Hypothalamus (tissue), 51 donors: Measurements from ENCODE around the gene HEYL.
A peak's percentile ranks its signal among the peaks of the same experiment; 100 is the strongest.

Experiments used
- DNase-seq, 51 donors: peaks; one replicate each; lab custom pipeline; 2025; lab: John Stamatoyannopoulos, UW

The HEYL gene

GRCh38 chr1:39668111-39668510, 28.7 kb upstream of the HEYL start:
- peak in 22 of 51 donors; percentile 2 to 62 (median 45) for DNase-seq

- DNase-seq, result no peak
These were observed 27.3 kb upstream of the HEYL start for GRCh38 chr1:39666772-39667171.

DNA sequence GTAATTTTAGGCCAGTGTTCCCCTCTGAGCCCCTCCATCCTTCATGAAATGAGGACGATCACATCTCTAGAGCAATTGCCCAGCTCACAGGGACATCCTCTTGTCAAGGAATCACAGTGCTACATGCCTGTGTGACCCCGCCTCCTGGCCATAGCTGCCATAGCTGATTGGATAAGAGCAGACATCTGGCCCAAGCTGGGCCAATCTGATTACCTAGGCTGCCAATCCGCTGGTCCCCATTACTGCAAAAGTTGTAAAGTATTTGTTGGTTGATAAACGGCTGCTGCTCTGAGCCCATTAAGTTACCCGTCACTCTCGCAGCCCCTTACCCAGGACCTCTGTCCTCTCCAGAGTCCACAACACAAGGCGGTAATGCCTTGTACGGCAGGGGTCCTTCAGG, 24.1 kb upstream of the HEYL start:
- no peak for DNase-seq

GRCh38 chr1:39662861-39663260, 23.4 kb upstream of the HEYL start:
- DNase-seq, result no peak

DNA sequence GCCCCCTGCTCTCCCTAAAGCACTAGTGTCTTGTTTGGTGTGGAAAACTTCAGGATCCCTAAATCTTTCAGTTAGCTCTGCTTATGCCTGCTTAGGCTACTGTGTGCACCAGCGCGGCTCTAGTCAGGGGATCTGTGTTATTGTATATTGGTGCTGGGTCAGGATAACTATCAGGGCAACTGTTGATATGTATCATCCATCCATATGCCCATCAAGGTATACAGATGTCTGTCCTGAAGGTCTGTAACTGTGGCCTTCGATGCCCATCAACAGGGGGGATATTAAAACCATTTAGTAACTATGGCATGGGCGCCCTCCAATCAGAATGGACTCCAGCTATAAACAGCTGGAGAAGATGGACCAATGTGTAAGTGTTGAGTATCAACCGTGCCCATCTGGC, 20.1 kb upstream of the HEYL start:
- no peak for DNase-seq

- no peak for DNase-seq
These were observed 19.7 kb upstream of the HEYL start for GRCh38 chr1:39659110-39659509.

DNA sequence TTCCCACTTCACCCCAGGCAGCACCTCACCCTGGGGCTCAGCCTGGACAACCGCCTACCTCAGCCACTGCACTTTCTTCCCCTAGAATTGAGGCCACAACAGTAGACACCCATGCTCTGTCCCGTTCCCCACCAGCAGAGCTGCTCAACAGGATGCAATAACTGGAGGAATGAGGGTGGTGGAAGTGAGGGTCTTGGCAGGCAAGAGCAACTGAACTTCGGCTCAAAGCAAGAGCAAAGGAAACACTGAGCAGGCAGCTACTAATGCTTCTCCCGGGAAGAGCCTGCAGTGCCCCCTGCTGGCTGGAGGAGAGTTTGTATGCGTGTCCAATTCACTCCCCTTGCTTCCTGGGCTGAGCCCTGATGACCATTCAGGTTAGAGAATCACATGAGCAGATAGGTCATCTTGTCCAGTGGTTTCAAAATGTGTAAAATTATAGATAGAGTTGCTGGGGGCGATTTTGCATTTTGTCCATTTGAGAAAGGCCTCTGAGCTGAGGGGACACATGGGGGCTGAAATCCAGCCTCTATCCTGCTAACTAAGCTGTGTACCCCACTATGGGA, 18.6 kb upstream of the HEYL start:
- peak in 28 of 51 donors; percentile 8 to 65 (median 31) for DNase-seq

- DNase-seq, result peak in 1 of 51 donors; percentile 66
These were observed 18.0 kb upstream of the HEYL start for GRCh38 chr1:39657402-39657801.

DNA sequence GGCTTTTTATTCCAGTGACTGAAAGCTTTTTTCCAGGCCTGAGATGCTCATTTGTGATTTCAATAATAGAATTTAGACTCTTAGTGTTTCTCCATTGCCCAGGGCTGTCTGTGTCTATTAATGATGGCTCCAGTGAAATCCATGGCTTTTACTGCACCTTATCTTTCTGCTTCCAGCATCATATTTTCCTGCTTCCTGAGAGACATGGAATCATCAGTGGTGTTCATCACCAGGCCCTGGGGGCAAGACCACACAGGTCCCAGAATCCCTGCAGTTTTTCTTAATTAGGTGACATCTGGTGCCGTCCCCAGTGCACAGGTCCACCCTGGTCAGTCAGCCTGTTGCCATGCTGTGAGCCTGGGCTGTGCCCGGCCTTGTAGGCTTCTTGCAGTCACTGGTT, 16.9 kb upstream of the HEYL start:
- no peak for DNase-seq

DNA sequence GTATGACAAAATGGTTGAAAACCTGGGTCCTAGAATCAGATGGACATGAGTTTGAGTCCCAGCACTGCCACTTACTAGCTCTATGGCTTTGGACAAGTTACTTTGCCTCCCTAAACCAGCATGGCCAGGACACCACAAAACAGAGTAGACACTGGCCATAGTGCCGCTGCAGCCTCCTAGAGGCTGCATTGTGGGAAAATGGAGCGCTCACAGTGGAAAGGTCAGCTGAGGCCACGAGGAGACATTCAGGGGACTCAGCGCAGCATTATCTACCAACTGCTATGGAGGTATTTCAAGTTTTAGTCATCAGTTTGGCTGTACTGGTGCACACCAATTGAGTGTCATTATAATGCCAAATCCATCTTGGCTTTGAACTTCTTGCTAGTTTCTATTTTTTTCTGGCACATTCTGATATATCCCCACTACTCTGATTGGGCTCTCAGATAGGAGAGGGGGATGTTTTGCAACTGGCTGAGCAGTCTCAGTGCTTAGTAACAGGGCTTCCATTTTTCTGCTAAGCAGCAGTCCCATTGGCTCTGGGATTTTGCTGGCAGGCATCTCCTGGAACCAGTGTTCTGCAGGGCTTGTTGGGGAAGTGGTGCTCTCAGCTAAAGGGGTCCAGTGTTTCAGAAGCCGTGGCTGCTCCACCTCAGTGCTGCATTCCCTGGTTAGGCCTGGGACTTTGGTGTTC, 16.3 kb upstream of the HEYL start:
- peak in 5 of 51 donors; percentile 10 to 19 (median 11) for DNase-seq

DNA sequence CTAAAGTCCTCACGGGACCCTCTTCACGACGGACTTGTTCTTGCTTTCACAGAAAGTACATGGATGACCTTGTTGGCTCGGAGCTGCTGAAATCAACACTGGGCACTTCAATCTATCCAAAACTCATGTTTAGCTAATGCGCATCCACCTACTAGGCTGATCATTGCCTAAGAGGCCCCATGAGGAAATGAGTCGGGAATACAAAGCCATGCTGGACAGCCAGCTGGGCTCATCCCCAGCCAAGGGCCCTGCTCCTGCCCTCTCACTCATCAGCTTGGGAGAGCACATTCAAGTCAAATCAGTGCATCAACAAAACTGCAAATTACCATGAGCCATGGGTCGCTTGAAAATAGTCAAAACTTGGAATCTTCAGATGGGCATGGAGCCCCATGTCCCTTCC, 14.8 kb upstream of the HEYL start:
- DNase-seq, result no peak

- DNase-seq, result peak in 48 of 51 donors; percentile 9 to 85 (median 62)
These were observed 14.1 kb upstream of the HEYL start for GRCh38 chr1:39653546-39654031.

DNA sequence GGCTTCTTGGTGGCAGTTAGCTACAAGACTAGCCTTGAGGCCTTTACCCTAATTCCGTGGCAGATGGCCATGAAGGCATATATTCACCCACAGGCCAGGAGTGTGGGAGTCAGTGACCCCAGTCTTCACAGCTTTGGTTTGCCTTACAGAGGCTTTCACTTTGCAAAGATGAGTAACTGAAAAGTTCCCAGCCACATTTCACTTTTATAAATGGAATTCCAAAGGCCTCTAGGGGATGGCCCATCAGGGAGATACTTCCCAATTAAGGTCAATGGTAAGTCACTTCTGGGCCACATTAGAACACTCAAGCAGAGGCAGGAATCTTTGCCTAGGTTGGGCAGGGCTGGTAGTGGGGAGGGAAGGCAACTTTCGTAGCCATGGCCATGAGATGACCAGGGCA, 13.1 kb upstream of the HEYL start:
- no peak for DNase-seq

GRCh38 chr1:39652105-39652504, 12.7 kb upstream of the HEYL start:
- DNase-seq, result no peak

DNA sequence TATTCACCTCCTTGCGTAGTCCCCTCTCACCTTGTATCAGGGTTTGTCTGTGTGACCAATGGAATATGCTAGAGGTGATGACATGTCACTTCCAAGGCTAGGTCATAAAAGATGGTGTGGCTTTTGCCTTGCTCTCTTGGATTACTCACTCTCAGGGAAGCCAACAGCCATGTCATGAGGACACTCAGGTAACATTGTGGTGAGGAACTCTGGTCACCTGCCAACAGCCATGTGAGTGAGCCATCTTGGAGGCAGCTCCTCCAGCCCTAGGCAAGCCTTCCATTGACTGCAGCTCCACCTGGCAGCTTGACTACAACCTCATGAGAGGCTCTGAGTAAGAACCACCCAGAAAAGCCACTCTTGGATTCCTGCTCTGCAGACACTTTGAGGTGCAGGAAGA, 11.0 kb upstream of the HEYL start:
- no peak for DNase-seq

DNA sequence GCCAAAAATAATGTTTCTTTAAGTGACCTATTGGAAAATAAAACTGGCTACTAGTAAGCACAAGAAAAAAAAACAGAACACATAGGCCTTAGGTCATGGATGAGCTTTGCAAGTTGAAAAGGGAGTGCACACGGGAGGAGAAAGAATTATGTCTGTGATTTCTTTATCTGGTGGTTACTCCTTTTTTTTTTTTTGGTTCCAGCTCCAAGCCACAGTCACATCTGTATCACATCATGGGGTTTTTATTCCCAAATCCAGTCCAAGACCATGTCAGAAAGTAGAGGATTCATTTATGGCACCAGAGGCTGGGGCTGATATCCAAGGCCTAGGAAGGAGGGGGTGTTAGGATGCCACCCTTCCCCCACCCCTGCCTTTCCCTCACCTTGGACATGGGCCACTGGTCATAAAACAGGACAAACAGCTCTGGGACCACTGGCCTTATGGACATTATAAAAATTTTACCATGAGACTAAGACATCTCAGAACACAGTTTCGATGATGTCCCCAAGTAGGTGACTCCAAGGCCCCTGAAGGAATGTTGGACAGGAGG, 10.3 kb upstream of the HEYL start:
- no peak for DNase-seq

GRCh38 chr1:39648496-39648895, 9.1 kb upstream of the HEYL start:
- DNase-seq, result no peak

- DNase-seq, result no peak
These were observed 7.8 kb upstream of the HEYL start for GRCh38 chr1:39647247-39647646.

- DNase-seq, result no peak
These were observed 7.0 kb upstream of the HEYL start for GRCh38 chr1:39646232-39647081.

DNA sequence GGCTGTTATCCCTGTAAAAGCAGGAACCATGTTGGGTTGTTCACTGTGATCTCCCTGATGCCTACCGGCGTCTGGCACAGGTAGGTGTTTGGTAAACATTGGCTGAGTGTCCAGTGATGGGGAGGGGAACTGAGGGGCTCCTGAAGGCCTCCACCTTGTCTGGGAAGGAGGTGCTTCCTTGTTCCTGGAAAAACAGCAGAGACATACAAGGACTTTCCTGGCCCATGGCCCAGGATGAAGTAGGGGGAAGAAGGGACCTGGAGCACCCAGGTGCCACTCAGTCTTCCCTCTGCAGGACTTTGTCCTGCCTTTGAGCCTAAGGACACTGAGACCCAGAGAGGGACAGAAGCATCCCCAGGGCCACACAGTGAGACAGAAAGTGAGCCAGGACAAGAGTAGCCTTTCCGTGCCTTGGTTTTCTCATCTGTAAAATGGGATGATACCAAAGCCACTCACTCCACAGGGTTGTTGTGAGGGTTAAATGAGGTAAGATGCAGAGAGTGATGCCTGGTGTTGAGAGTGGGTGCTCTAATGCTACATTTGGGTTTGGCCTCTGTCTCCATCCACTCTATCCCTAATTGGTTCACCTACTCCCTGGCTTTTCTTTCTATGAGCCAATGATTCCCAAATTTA, 6.1 kb upstream of the HEYL start:
- DNase-seq, result no peak

DNA sequence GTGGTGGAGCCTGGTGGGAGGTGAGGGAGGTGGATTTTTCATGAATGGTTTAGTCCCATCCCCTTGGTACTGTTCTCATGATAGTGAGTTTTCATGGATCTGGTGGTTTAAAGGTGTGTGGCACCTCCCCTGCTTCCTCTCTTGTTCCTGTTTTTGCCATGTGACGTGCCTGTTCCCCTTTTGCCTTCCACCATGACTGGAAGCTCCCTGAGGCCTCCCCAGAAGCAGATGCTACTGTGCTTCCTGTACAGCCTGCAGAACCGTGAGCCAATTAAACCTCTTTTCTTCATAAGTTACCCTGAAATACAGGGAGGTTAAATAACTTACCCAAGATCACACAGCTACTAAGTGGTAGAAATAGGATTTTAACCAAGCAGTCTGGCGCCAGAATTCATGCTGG, 4.3 kb upstream of the HEYL start:
- DNase-seq, result no peak
